RKO (cell line): ENCODE results near the gene PITX1.
A peak's percentile ranks its signal among the peaks of the same experiment; 100 is the strongest.
"Not testable (repeated sequence)": the region's sequence is repeated elsewhere in the genome, so short reads cannot be mapped to it uniquely, and the experiment has no call there.

ENCODE experiments used
- DNase-seq: peaks from one replicate; pipeline ENCODE4 v3.0.0-alpha.2; 2016; ENCODE audit warnings: low spot score

Gene PITX1

DNA sequence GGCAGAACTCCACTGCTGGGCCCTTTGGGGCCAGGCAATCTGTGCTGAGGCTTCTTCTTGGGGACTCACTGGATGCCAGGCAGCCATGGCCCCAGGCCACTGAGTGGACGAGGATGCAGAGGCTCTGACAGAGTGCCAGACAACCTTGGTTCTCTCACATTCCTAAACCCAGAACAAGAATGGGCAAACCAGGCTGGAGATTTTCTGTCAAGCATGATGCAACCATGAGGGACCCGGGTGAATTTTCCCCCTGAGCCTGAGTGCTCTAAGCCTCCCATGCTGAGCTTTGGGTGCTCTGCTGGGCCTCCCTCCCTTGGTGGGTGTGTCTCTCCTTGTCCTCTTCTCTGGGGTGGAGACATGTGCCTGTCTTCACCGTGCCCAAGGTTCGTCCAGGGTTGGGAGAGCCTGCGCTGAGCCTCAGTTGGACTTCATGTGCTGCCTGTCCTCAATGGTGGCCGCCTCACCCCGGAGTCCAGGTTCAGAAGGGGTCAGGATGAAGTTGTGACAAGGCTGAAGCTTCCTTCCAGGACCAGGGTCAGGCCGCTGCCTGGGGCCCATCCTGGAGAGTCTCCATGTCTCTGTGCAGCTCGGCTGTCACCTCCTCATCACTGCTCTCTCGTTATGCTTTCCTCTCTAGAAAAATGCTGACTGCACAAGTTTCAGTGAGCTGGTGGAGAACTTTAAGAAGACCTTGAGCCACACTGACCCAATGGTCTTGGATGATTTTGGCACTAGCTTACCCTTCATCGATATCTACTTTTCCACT lies 24.1 kb downstream of the PITX1 start:
- DNase-seq: no peak

DNA sequence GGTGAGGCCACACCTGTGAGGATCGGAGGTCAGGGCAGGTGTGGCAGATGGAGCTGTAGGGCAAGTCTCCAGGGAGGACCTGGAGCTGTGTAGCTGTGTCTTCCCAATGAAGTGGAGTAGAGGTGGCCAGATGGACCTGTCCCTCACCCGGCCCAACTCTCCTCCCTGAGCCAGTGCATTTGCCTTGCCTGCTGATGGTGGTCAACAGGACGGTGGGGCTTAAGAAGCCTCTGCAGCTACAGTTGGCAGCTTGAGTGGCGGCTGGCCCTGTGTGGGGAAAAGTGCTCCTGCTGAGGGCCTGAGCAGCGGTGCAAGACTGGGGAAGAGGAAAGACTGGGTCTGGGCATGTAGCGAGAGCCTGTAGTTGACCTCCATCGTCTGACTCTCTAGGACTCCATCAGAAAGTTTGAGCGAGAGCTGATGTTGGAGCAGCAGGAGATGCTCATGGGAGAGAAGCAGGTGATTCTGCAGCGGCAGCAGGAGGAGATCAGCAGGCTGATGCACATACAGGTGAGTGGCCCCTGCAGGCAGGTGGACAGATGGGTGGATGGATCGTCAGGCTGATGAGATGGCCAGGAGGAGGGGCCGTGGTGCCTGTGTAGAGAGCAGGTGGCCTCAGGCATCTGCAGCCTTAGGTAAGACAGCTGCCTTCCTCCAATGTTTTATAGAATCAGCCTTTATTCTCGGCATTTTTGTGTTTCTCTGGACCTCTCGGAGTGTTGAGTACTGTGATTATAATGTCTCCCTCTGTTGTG lies 24.9 kb downstream of the PITX1 start:
- DNase-seq: no peak

DNA sequence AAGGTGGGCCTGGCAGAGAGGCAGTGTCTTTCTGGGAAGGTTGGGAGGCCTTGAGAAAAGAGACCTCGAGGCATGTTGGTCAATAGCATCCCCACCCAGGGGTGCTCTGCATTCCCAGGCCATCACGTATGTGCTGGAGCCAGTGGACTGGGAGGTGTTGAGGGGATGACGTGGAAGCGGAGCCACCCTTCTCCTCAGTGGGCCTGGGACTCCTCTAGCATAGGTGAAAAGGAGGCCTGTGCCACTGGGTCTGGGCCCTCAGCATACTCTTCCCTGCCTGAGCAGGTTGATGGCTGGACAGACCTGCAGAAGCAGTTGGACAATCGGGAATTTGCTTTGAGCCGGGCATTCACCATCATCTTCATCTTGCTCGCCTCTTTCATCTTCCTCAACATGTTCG lies 25.5 kb downstream of the PITX1 start:
- DNase-seq: no peak

GRCh38 chr5:135007749-135008363 lies 26.2 kb downstream of the PITX1 start:
- DNase-seq: no peak

- DNase-seq: no peak
These were observed 26.7 kb downstream of the PITX1 start for GRCh38 chr5:135007305-135007704.

GRCh38 chr5:135005076-135005475 lies 29.0 kb downstream of the PITX1 start:
- DNase-seq: no peak

DNA sequence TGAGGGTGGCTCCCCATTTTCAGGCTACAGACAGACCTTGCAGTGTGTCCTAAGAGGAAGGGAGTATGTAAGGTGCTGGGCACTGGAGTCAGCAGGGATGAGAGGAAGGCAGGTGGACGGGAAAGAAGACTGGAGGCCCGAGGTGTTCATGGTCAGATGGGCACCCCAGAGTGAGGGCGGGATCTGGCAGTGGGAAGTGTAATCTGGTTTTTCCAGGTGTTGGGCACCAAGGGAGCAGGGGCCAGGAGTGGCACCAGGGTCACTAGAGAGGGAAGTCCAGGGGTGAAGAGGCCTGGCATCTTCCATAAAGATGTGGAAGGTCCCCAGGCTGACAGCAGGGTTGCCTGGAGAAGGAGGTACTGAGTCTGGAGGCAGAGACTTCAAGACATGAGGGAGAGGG lies 29.7 kb downstream of the PITX1 start:
- DNase-seq: no peak

DNA sequence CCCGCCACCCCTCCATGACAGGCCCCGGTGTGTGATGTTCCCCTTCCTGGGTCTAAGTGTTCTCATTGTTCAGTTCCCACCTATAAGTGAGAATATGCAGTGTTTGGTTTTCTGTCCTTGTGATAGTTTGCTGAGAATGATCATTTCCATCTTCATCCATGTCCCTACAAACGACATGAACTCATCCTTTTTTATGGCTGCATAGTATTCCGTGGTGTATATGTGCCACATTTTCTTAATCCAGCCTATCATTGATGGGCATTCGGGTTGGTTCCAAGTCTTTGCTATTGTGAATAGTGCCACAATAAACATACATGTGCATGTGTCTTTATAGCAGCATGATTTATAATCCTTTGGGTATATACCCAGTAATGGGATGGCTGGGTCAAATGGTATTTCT lies 36.0 kb downstream of the PITX1 start:
- DNase-seq: not testable (repeated sequence)

DNA sequence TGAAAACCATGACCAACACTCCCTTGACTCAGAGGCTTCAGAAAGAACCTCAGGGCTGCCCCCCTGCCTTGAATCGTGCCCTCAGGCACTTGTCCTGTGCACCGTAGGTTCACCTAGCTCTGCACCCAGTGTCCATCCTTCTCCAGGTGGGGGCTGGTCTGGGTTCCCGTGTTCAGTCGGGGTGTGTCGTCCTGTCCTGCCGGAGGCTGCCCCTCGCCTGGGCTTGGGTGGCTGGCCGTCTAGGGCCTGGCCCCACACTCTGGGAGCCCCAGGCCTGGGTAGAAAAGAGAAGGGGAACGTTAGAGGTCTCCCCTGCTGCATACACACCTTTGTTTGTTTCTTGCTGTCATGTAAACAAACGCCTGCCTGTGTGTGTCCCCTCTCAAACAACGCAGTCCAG lies 37.0 kb downstream of the PITX1 start:
- no peak for DNase-seq

- DNase-seq: no peak
These were observed 38.1 kb downstream of the PITX1 start for GRCh38 chr5:134995850-134996402.

GRCh38 chr5:134994560-134995156 lies 39.4 kb downstream of the PITX1 start:
- DNase-seq: no peak

DNA sequence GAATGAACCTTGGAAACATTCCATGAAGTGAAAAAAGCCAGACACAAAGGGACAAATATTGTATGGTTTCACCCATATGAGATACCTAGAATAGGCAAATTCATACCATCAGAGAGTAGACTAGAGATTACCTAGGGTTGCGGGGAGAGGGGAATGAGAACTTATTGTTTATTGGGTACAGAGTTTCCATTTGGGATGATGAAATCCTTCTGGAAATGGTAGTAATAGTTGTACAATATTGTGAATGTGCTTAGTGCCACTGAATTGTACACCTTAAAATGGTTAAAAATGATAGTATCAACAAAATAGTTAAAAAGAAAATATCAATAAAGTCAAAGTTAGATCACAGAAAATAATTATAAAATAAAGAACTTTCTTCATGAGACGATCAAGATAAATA lies 40.9 kb downstream of the PITX1 start:
- no peak for DNase-seq

GRCh38 chr5:134992148-134992547 lies 41.9 kb downstream of the PITX1 start:
- no peak for DNase-seq

GRCh38 chr5:134990183-134990582 lies 43.8 kb downstream of the PITX1 start:
- DNase-seq: not testable (repeated sequence)

DNA sequence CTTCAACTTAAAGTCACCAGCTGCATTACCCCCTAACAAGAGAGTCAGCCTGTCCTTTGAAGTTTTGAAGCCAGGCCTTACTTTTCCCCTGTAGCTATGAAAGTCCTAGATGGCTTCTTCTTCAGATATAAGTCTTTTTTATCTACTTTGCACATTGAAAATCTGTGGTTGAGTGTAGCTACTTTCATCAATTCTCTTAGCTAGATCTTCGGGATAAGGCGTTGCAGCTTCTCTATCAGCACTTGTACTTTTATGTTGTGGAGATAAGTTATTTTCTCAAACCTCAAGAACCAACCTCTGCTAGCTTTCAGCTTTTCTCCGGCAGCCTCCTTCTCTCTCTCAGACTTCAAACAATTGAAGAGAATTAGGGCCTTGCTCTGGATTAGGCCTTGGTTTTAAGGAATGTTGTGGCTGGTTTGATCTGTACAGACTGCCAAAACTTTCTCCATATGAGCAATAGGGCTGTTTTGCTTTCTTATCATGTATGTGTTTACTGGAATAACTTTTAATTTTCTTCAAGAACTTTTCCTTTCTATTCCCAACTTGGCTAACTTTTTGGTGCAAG lies 44.7 kb downstream of the PITX1 start:
- no peak for DNase-seq

- DNase-seq: peak; percentile 16
These were observed 51.8 kb downstream of the PITX1 start for GRCh38 chr5:134982230-134982629.

DNA sequence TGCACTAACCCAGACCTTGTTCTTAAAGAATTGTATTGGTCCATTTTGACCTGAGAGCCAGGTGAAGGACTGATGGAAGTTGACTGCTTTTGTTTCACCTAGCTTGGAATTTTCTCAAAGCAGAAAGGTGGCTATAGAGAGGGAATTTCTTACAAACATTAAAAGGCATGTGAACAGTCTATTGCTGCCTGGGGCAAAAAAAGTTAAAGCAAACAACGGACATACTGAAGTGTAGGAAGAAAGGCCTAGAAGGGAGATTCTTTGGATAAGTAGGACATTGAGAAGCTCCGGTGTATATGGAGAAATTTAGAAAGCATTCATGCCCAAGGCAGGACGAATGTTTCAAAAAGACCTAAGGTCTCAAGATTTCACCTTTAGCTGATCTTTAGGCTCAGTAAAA lies 54.6 kb downstream of the PITX1 start:
- no peak for DNase-seq
